Measurements from ENCODE around the gene DNER.

GRCh38 chr2:229598227-229598626, 116.1 kb downstream of the DNER start:
- TF ChIP-seq POLR2AphosphoS5 (IDR thresholded peaks at IDR 0.05), result no peak
- TF ChIP-seq CTCF (IDR thresholded peaks at IDR 0.05), result no peak
